ENCODE measurements around the gene NUTM1. TPM values are rescaled to one million over a fixed set of nuclear protein-coding genes. Genes with fewer than 3 reads are reported as not detected.

NUTM1 gene
- total and polyA plus RNA-seq, 2 of the 13 experiments (the other 11 are each of a cell fraction or from before 2014, with no cell fraction given) = not detected

DNA sequence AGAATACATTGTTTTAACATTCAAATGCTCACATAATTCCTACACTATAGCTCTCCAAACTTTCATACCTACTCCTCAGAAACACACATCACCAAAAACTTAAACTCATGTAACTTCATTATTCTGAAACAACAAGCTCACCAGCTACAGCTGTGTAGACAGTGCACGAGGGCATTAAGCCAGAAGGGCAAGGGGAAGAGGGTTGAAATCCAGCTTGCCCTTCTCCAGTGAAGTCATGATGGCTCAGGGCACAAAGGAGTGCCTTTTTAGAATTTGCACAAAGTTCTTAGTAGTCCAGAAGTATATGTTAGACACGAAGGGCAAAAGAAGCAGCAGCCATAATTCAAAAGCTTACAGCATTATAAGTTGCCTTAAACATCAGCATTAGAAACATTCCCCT is 14.1 kb upstream of the NUTM1 start:
- no peak for DNase-seq (ENCODE audit: low spot score)
- 64% methylated on average over 2 of the region's 2 CpGs for whole genome bisulfite sequencing (ENCODE audit: low lambda C conversion rate)
- ATAC-seq = no peak
- Histone ChIP-seq H3K4me1 (ENCODE audit: insufficient read depth, low read length) (peaks cover 2% of the 10 kb centered on the region; the same call in 1 of the 2 replicates), H3K79me2 (ENCODE audit: insufficient read depth, low read length) (no peaks in the 10 kb centered on the region), H3K4me2 (ENCODE audit: low read depth, low read length) (no peak overlapping the region), H3K9ac (ENCODE audit: insufficient read depth, low read depth, low read length) (no peak overlapping the region), H3K27me3 (ENCODE audit: control insufficient read depth in 1 of 2, insufficient read depth in 2 of 2, low read length in 2 of 2) (no peaks in the 10 kb centered on the region), H3K27ac (ENCODE audit: extremely low read length, insufficient read depth, low read length) (no peak overlapping the region), H3K9me3 (ENCODE audit: low read length) (no peaks in the 10 kb centered on the region), H3K36me3 (replicated peaks in 1 of 2; ENCODE audit: control insufficient read depth in 1 of 2, insufficient read depth in 2 of 2, low read length in 2 of 2) (no peaks in the 10 kb centered on the region), H4K20me1 (ENCODE audit: insufficient read depth, low read length) (no peaks in the 10 kb centered on the region), H2AFZ (ENCODE audit: low read length) (no peak overlapping the region), H3K4me3 (replicated peaks in 1 of 3; ENCODE audit: insufficient read depth in 1 of 3, low read depth in 2 of 3, low read length in 3 of 3) (no peak overlapping the region)
- no TSS peak for BruUV-seq (replicated peaks)
- FAIRE-seq = no peak
- POLR2A ChIA-PET = interaction anchor here (1.2 to 3.7 kb wide), 3 partner anchors 9 to 14 kb away, joined by 4 to 17 read pairs (median 10); partner anchors contain the start of genes NOP10, NUTM1 and SLC12A6
- TF ChIP-seq ZNF772 (CRISPR knock-in tag; IDR thresholded peaks at IDR 0.05) = no peak
- TF ChIP-seq, protein P1, sequence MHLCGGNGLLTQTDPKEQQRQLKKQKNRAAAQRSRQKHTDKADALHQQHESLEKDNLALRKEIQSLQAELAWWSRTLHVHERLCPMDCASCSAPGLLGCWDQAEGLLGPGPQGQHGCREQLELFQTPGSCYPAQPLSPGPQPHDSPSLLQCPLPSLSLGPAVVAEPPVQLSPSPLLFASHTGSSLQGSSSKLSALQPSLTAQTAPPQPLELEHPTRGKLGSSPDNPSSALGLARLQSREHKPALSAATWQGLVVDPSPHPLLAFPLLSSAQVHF (CRISPR knock-in tag; IDR thresholded peaks at IDR 0.05) = no peak
- no peak for TF ChIP-seq RARA (CRISPR knock-in tag; IDR thresholded peaks at IDR 0.05)
- TF ChIP-seq ZNF703 (CRISPR knock-in tag; IDR thresholded peaks at IDR 0.05; ENCODE audit: borderline replicate concordance) = no peak
- TF ChIP-seq ZFP1 (CRISPR knock-in tag; IDR thresholded peaks at IDR 0.05) = no peak
- TF ChIP-seq U2AF2 (IDR thresholded peaks at IDR 0.05; ENCODE audit: low read depth, low read length) = no peak
- no peak for TF ChIP-seq CBX2 (IDR thresholded peaks at IDR 0.05; ENCODE audit: low read depth, low read length)
- TF ChIP-seq CBX2 (CRISPR knock-in tag; IDR thresholded peaks at IDR 0.05; ENCODE audit: low read depth) = no peak
- TF ChIP-seq ZBTB38 (CRISPR knock-in tag; IDR thresholded peaks at IDR 0.05) = no peak
- no peak for TF ChIP-seq TRIM24 (CRISPR knock-in tag; IDR thresholded peaks at IDR 0.05)
- TF ChIP-seq, protein P2, sequence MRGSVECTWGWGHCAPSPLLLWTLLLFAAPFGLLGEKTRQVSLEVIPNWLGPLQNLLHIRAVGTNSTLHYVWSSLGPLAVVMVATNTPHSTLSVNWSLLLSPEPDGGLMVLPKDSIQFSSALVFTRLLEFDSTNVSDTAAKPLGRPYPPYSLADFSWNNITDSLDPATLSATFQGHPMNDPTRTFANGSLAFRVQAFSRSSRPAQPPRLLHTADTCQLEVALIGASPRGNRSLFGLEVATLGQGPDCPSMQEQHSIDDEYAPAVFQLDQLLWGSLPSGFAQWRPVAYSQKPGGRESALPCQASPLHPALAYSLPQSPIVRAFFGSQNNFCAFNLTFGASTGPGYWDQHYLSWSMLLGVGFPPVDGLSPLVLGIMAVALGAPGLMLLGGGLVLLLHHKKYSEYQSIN (CRISPR knock-in tag; IDR thresholded peaks at IDR 0.05; ENCODE audit: borderline replicate concordance) = no peak
- TF ChIP-seq, protein P3, sequence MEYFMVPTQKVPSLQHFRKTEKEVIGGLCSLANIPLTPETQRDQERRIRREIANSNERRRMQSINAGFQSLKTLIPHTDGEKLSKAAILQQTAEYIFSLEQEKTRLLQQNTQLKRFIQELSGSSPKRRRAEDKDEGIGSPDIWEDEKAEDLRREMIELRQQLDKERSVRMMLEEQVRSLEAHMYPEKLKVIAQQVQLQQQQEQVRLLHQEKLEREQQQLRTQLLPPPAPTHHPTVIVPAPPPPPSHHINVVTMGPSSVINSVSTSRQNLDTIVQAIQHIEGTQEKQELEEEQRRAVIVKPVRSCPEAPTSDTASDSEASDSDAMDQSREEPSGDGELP (IDR thresholded peaks at IDR 0.05; ENCODE audit: borderline replicate concordance, low read depth) = no peak
- TF ChIP-seq, protein P4, sequence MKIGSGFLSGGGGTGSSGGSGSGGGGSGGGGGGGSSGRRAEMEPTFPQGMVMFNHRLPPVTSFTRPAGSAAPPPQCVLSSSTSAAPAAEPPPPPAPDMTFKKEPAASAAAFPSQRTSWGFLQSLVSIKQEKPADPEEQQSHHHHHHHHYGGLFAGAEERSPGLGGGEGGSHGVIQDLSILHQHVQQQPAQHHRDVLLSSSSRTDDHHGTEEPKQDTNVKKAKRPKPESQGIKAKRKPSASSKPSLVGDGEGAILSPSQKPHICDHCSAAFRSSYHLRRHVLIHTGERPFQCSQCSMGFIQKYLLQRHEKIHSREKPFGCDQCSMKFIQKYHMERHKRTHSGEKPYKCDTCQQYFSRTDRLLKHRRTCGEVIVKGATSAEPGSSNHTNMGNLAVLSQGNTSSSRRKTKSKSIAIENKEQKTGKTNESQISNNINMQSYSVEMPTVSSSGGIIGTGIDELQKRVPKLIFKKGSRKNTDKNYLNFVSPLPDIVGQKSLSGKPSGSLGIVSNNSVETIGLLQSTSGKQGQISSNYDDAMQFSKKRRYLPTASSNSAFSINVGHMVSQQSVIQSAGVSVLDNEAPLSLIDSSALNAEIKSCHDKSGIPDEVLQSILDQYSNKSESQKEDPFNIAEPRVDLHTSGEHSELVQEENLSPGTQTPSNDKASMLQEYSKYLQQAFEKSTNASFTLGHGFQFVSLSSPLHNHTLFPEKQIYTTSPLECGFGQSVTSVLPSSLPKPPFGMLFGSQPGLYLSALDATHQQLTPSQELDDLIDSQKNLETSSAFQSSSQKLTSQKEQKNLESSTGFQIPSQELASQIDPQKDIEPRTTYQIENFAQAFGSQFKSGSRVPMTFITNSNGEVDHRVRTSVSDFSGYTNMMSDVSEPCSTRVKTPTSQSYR (CRISPR knock-in tag; IDR thresholded peaks at IDR 0.05; ENCODE audit: borderline replicate concordance) = no peak
- no peak for TF ChIP-seq RFX3 (CRISPR knock-in tag; IDR thresholded peaks at IDR 0.05)
- TF ChIP-seq, protein P5, sequence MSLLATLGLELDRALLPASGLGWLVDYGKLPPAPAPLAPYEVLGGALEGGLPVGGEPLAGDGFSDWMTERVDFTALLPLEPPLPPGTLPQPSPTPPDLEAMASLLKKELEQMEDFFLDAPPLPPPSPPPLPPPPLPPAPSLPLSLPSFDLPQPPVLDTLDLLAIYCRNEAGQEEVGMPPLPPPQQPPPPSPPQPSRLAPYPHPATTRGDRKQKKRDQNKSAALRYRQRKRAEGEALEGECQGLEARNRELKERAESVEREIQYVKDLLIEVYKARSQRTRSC (CRISPR knock-in tag; IDR thresholded peaks at IDR 0.05; ENCODE audit: low read depth) = no peak
- no peak for TF ChIP-seq PHF20 (CRISPR knock-in tag; IDR thresholded peaks at IDR 0.05)
- TF ChIP-seq ONECUT2 (CRISPR knock-in tag; IDR thresholded peaks at IDR 0.05) = no peak
- TF ChIP-seq, protein P6, sequence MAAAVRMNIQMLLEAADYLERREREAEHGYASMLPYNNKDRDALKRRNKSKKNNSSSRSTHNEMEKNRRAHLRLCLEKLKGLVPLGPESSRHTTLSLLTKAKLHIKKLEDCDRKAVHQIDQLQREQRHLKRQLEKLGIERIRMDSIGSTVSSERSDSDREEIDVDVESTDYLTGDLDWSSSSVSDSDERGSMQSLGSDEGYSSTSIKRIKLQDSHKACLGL (CRISPR knock-in tag; IDR thresholded peaks at IDR 0.05) = no peak
- intact Hi-C loops (cut with micrococcal nuclease; ENCODE audit: unreplicated experiment) (no loop called here), in situ Hi-C loops (cut with HindIII; ENCODE audit: extremely low pct_ligation_motif_present, low pct_unique_long_range_greater_than_20kb) (no loop called here)
- CTCF ChIA-PET (ENCODE audit: low intra/inter-chr PET ratio, low total read pairs) = no interaction called here
